Liver (tissue), 9 donors: Measurements from ENCODE around the gene TBL1XR1. TPM values are rescaled to one million over a fixed set of nuclear protein-coding genes. Genes with fewer than 3 reads are reported as not detected.

Experiments
- DNase-seq: peaks from one replicate; pipeline ENCODE4 v3.0.0-alpha.2; 2017; ENCODE audit warnings: low spot score
- H3K27ac ChIP-seq, 2 donors: one replicate each; pipeline ENCODE4 v1.7.0; 2013; ENCODE audit warnings: inconsistent platforms in 2 of 2, low read length in 2 of 2, control low read depth in 1 of 2, low read depth in 1 of 2, mild to moderate bottlenecking in 1 of 2
- H3K27me3 ChIP-seq, 4 donors: one replicate each; pipeline versions ENCODE4 v1.6.1 to v1.7.0; 2013; ENCODE audit warnings: low read length in 3 of 4, inconsistent platforms in 1 of 4, mild to moderate bottlenecking in 1 of 4, moderate library complexity in 1 of 4; ENCODE audit not compliant: control insufficient read depth in 4 of 4, insufficient read depth in 4 of 4
- H3K36me3 ChIP-seq, 4 donors: one replicate each; pipeline versions ENCODE4 v1.6.1 to v1.7.0; 2013; ENCODE audit warnings: low read length in 3 of 4, mild to moderate bottlenecking in 3 of 4, low read depth in 1 of 4, moderate library complexity in 1 of 4; ENCODE audit not compliant: control insufficient read depth in 4 of 4, insufficient read depth in 3 of 4
- H3K4me1 ChIP-seq, 4 donors: one replicate each; pipeline versions ENCODE4 v1.6.1 to v1.7.0; 2013; ENCODE audit warnings: low read length in 3 of 4, mild to moderate bottlenecking in 3 of 4, moderate library complexity in 1 of 4; ENCODE audit not compliant: control insufficient read depth in 4 of 4, insufficient read depth in 4 of 4
- H3K4me3 ChIP-seq, 3 donors: one replicate each; pipeline versions ENCODE4 v1.6.1 to v1.7.0; 2013; ENCODE audit warnings: low read length in 3 of 3, control low read depth in 1 of 3, low read depth in 1 of 3, mild to moderate bottlenecking in 1 of 3
- H3K9ac ChIP-seq, 2 donors: one replicate each; pipeline ENCODE4 v1.7.0; 2013; ENCODE audit warnings: low read length in 2 of 2, mild to moderate bottlenecking in 2 of 2, moderate library complexity in 2 of 2, control low read depth in 1 of 2, low read depth in 1 of 2
- H3K9me3 ChIP-seq, 4 donors: one replicate each; pipeline versions ENCODE4 v1.6.1 to v1.7.0; 2013; ENCODE audit warnings: low read length in 3 of 4; ENCODE audit not compliant: control insufficient read depth in 4 of 4
- ATF3 ChIP-seq: IDR thresholded peaks from 2 replicates; pipeline ENCODE4 v1.6.1; 2016; ENCODE audit warnings: antibody characterized with exemption
- CTCF ChIP-seq: fragments of 150-350 bp; IDR thresholded peaks from 2 replicates; pipeline ENCODE4 v1.5.1; 2017; ENCODE audit warnings: improper control_type of control experiment, low read depth, low read length; ENCODE audit not compliant: missing input control
- EGR1 ChIP-seq, 2 donors: IDR thresholded peaks; 2 replicates each; pipeline ENCODE4 v1.6.1; 2016 to 2018; ENCODE audit warnings: antibody characterized with exemption in 2 of 2, low read depth in 2 of 2
- HNF4A ChIP-seq, 2 donors: conservative IDR thresholded peaks; 2 replicates each; pipeline ENCODE4 v1.6.1; 2016; ENCODE audit warnings: antibody characterized with exemption in 2 of 2, mild to moderate bottlenecking in 2 of 2
- HNF4G ChIP-seq: IDR thresholded peaks from 2 replicates; pipeline ENCODE4 v1.6.1; 2016; ENCODE audit warnings: antibody characterized with exemption
- MAX ChIP-seq: IDR thresholded peaks from 2 replicates; pipeline ENCODE4 v1.6.1; 2016; ENCODE audit warnings: antibody characterized with exemption
- NR2F2 ChIP-seq: IDR thresholded peaks from 2 replicates; pipeline ENCODE4 v1.6.1; 2016; ENCODE audit warnings: antibody characterized with exemption
- REST ChIP-seq: IDR thresholded peaks from 2 replicates; pipeline ENCODE4 v1.6.1; 2016; ENCODE audit warnings: antibody characterized with exemption, mild to moderate bottlenecking
- TAF1 ChIP-seq: conservative IDR thresholded peaks from 2 replicates; pipeline ENCODE4 v1.6.1; 2016; ENCODE audit warnings: antibody characterized with exemption, mild to moderate bottlenecking
- YY1 ChIP-seq: IDR thresholded peaks from 2 replicates; pipeline ENCODE4 v1.6.1; 2016; ENCODE audit warnings: antibody characterized with exemption, mild to moderate bottlenecking
- ZBTB33 ChIP-seq: IDR thresholded peaks from 2 replicates; pipeline ENCODE4 v1.6.1; 2016; ENCODE audit warnings: antibody characterized with exemption
- WGBS: extraction: QIAGEN DNeasy Blood & Tissue Kit; methylation state at CpG from one replicate; pipeline ENCODE4 v1.1.7; 2013; 5-methylcytosine and 5-hydroxymethylcytosine counted together
- polyA plus RNA-seq, 2 donors: library from polyadenylated mRNA; stranded (reverse) in 1 of 2; unstranded in 1 of 2; fragments of 200-250 nt in 1 of 2; fragments of >200 nt in 1 of 2; fragmentation: Nextera tagmentation in 1 of 2; extraction: Ambion mirVana in 1 of 2; gene quantifications; one replicate each; pipeline versions ENCODE4 v1.2.1 to v1.2.3, GENCODE V29; 2013 to 2015
- total RNA-seq, 2 donors: library from RNA; depleted of rRNA; stranded (reverse); fragments of >200 nt; gene quantifications; one replicate each; pipeline ENCODE4 v1.2.3, GENCODE V29; 2014
- donor health status: healthy.
- donor health status: healthy.
- donor health status: healthy.
- donor health status: healthy.
- donor health status: healthy.

TBL1XR1 gene
- total and polyA plus RNA-seq, 4 donors: 10.3 to 65.9 (median 33.2) TPM

GRCh38 chr3:177133860-177134815 is 63.1 kb downstream of the TBL1XR1 start (continued):
- TF ChIP-seq ZBTB33 (no peak), CTCF (no peak), HNF4A (conservative IDR thresholded peaks at IDR 0.05) (no peak)

- Histone ChIP-seq H3K27me3 (no peaks in the 10 kb centered on the region), H3K27ac (no peak overlapping the region), H3K9ac (no peak overlapping the region), H3K4me1 (peaks cover 0 to 5% (median under 1%) of the 10 kb centered on the region in 4 donors), H3K36me3 (no peaks in the 10 kb centered on the region), H3K4me3 (no peak overlapping the region), H3K9me3 (no peaks in the 10 kb centered on the region)
- TF ChIP-seq REST: peak; percentile 24
- no peak for TF ChIP-seq ATF3
- no peak for TF ChIP-seq EGR1 (IDR thresholded peaks at IDR 0.05; ENCODE audit: low read depth in 2 of 2)
- TF ChIP-seq NR2F2: no peak
- 88% methylated on average over 6 of the region's 6 CpGs for WGBS
- no peak for DNase-seq
Observed at GRCh38 chr3:177131927-177132636, 65.2 kb downstream of the TBL1XR1 start.

- 89% methylated on average over 2 of the region's 2 CpGs for WGBS
- no peak overlapping the region for H3K4me3 ChIP-seq
- peaks cover 0 to 1% (median 0%) of the 10 kb centered on the region in 4 donors for H3K4me1 ChIP-seq
- H3K9ac ChIP-seq: no peak overlapping the region
- H3K27ac ChIP-seq: no peak overlapping the region
- H3K36me3 ChIP-seq: no peaks in the 10 kb centered on the region
- DNase-seq: no peak
- no peaks in the 10 kb centered on the region for H3K27me3 ChIP-seq
- peaks cover 0 to 2% (median 0%) of the 10 kb centered on the region in 4 donors for H3K9me3 ChIP-seq
- TF ChIP-seq CTCF (no peak), MAX (no peak), REST (no peak), ATF3 (no peak), HNF4G (no peak), TAF1 (no peak), EGR1 (IDR thresholded peaks at IDR 0.05; ENCODE audit: low read depth in 2 of 2) (no peak), YY1 (no peak)
Observed at GRCh38 chr3:177127008-177127407, 70.3 kb downstream of the TBL1XR1 start.
